ENCODE data around the gene EDARADD. TPM values are rescaled to one million over a fixed set of nuclear protein-coding genes. Genes with fewer than 3 reads are reported as not detected.

EDARADD gene
- total RNA-seq, 2 experiments from 2014 or later, result 1.5 to 1.7 TPM

DNA sequence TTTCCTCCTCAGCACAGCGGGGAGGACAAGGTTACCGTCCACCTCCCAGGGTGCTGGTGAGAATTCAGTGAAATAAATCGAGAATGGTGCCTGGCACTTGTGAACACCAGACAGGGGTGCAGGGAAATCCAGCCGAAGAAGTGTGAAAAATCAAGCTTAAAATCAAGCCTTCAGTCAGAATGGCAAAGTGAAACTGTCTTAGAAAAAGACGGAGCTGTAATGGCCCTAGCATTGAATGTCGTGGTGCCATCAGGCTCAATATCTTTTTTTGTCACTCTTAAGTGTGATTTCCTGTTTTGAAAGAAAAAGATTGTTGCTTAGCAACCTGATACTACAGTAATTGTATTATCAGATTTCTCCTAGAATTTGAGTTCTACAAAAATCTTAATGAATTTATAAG is 22.1 kb downstream of the EDARADD start:
- H3K4me3 ChIP-seq (ENCODE audit: low read length), result peak overlapping the region; percentile 33
- peaks cover 20% of the 10 kb centered on the region for H3K4me1 ChIP-seq (ENCODE audit: insufficient read depth, low read length)
- no peaks in the 10 kb centered on the region for H3K27me3 Mint-ChIP-seq
- H3K27me3 ChIP-seq (ENCODE audit: control insufficient read depth in 1 of 2, insufficient read depth in 2 of 2, low read length in 2 of 2), result no peaks in the 10 kb centered on the region
- CTCF ChIA-PET, result interaction anchor here (1.7 kb wide), 1 partner anchor 912 kb away, joined by 3 read pairs; the partner anchor contains the start of gene B3GALNT2
- H3K36me3 Mint-ChIP-seq (ENCODE audit: low read depth), result no peaks in the 10 kb centered on the region
- intact Hi-C loops (cut with DNase I, micrococcal nuclease), result no loop called here
- POLR2A ChIA-PET, result interaction anchor here (0.8 to 4.9 kb wide), 3 partner anchors 19 to 131 kb away, joined by 3 to 25 read pairs (median 6); partner anchors contain the start of gene EDARADD
- H3K4me3 Mint-ChIP-seq, result peak overlapping the region; percentile 69
- TF ChIP-seq, protein P1, sequence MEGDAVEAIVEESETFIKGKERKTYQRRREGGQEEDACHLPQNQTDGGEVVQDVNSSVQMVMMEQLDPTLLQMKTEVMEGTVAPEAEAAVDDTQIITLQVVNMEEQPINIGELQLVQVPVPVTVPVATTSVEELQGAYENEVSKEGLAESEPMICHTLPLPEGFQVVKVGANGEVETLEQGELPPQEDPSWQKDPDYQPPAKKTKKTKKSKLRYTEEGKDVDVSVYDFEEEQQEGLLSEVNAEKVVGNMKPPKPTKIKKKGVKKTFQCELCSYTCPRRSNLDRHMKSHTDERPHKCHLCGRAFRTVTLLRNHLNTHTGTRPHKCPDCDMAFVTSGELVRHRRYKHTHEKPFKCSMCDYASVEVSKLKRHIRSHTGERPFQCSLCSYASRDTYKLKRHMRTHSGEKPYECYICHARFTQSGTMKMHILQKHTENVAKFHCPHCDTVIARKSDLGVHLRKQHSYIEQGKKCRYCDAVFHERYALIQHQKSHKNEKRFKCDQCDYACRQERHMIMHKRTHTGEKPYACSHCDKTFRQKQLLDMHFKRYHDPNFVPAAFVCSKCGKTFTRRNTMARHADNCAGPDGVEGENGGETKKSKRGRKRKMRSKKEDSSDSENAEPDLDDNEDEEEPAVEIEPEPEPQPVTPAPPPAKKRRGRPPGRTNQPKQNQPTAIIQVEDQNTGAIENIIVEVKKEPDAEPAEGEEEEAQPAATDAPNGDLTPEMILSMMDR (IDR thresholded peaks at IDR 0.05), result no peak
- H3K36me3 ChIP-seq (ENCODE audit: insufficient read depth, low read length), result no peaks in the 10 kb centered on the region
- peak overlapping the region; percentile 63 to 94 for H3K27ac ChIP-seq (ENCODE audit: low read depth in 1 of 2, low read length in 2 of 2)
- DNase-seq (peak in 9 of 14 experiments; percentile 2 to 91 (median 29)), ATAC-seq (ENCODE audit: poor library complexity) (peak; percentile 93)
- peaks cover 20% of the 10 kb centered on the region for H3K4me1 Mint-ChIP-seq (ENCODE audit: low read depth)
- H3K9me3 Mint-ChIP-seq, result no peaks in the 10 kb centered on the region
- H3K27ac Mint-ChIP-seq, result peak overlapping the region; percentile 87
- H3K9me3 ChIP-seq (ENCODE audit: control insufficient read depth in 1 of 2, insufficient read depth in 1 of 2, low read length in 2 of 2), result no peaks in the 10 kb centered on the region

DNA sequence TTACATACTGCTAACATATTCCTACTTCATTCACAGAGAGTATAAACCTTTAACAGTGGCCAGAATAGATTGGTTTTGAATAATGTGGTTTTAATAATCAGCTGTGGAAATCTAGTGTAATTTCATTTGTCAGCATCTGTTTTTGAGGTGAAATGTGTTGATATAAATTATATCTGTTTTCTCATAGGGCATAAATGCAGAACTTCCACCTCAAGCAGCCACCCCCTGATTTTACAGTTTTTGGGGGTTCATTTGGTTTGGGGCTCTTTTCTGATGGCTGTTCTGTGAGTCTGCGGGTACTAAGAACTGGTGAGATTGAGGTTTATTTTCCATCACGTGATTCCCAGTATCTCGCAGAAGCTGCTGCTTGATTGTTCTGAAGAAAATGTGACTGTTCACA is 23.2 kb downstream of the EDARADD start:
- CTCF ChIA-PET, result no interaction called here
- peaks cover 20% of the 10 kb centered on the region for H3K4me1 Mint-ChIP-seq (ENCODE audit: low read depth)
- Histone ChIP-seq H3K27ac (ENCODE audit: low read depth in 1 of 2, low read length in 2 of 2) (no peak overlapping the region), H3K27me3 (ENCODE audit: control insufficient read depth in 1 of 2, insufficient read depth in 2 of 2, low read length in 2 of 2) (no peaks in the 10 kb centered on the region), H3K4me3 (ENCODE audit: low read length) (no peak overlapping the region), H3K4me1 (ENCODE audit: insufficient read depth, low read length) (peaks cover 20% of the 10 kb centered on the region), H3K36me3 (ENCODE audit: insufficient read depth, low read length) (no peaks in the 10 kb centered on the region), H3K9me3 (ENCODE audit: control insufficient read depth in 1 of 2, insufficient read depth in 1 of 2, low read length in 2 of 2) (no peaks in the 10 kb centered on the region)
- TF ChIP-seq, protein P1 (IDR thresholded peaks at IDR 0.05), result no peak
- intact Hi-C loops (cut with DNase I, micrococcal nuclease), result no loop called here
- DNase-seq (peak in 3 of 14 experiments; percentile 28 to 44 (median 28)), ATAC-seq (ENCODE audit: poor library complexity) (no peak)
- POLR2A ChIA-PET, result interaction anchor here (1.1 to 4.9 kb wide), 2 partner anchors 20 to 23 kb away, joined by 3 to 25 read pairs; partner anchors contain the start of gene EDARADD
- H3K9me3 Mint-ChIP-seq, result no peaks in the 10 kb centered on the region
- no peak overlapping the region for H3K4me3 Mint-ChIP-seq
- no peaks in the 10 kb centered on the region for H3K36me3 Mint-ChIP-seq (ENCODE audit: low read depth)
- no peak overlapping the region for H3K27ac Mint-ChIP-seq
- no peaks in the 10 kb centered on the region for H3K27me3 Mint-ChIP-seq

DNA sequence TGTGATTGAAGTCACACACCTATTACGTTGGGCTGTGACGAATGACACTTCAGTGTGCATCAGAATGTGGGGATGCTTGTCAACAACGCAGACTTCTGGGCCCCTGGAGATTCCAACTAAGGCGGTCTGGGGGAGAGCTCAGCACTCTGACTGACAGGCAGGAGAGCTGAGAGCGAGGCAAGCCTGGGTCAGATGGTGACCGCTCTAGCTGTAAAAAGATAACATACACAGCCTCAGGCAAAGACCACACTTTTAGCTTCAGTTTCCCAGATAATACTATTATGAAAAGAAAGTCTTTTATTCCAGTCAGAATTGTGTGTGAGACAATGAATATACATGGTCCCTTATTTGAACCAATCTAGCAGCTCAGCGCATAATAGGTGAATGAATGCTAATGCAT is 25.4 kb downstream of the EDARADD start:
- H3K27me3 Mint-ChIP-seq, result no peaks in the 10 kb centered on the region
- ATAC-seq (ENCODE audit: poor library complexity) (no peak), DNase-seq (no peak)
- Histone ChIP-seq H3K9me3 (ENCODE audit: control insufficient read depth in 1 of 2, insufficient read depth in 1 of 2, low read length in 2 of 2) (no peaks in the 10 kb centered on the region), H3K27ac (ENCODE audit: low read depth in 1 of 2, low read length in 2 of 2) (no peak overlapping the region), H3K27me3 (ENCODE audit: control insufficient read depth in 1 of 2, insufficient read depth in 2 of 2, low read length in 2 of 2) (no peaks in the 10 kb centered on the region), H3K36me3 (ENCODE audit: insufficient read depth, low read length) (no peaks in the 10 kb centered on the region), H3K4me3 (ENCODE audit: low read length) (no peak overlapping the region), H3K4me1 (ENCODE audit: insufficient read depth, low read length) (peaks cover 20% of the 10 kb centered on the region)
- CTCF ChIA-PET, result no interaction called here
- H3K4me3 Mint-ChIP-seq, result no peak overlapping the region
- H3K9me3 Mint-ChIP-seq, result no peaks in the 10 kb centered on the region
- H3K4me1 Mint-ChIP-seq (ENCODE audit: low read depth), result peaks cover 16% of the 10 kb centered on the region
- TF ChIP-seq, protein P1 (IDR thresholded peaks at IDR 0.05), result no peak
- no peaks in the 10 kb centered on the region for H3K36me3 Mint-ChIP-seq (ENCODE audit: low read depth)
- intact Hi-C loops (cut with DNase I, micrococcal nuclease), result no loop called here
- H3K27ac Mint-ChIP-seq, result no peak overlapping the region
- POLR2A ChIA-PET, result no interaction called here

Data from CD4-positive, alpha-beta T cell (primary cell).